Nephron progenitor cell (in vitro differentiated cells): Measurements from ENCODE around the gene SLC38A10.

Experiments used
- DNase-seq: peaks from one replicate; pipeline ENCODE4 v3.0.0; 2021
- H3K27ac Mint-ChIP-seq: 2 replicates; pipeline ENCODE4 v1.8.0; 2021; ENCODE audit warnings: mild to moderate bottlenecking, moderate library complexity, mixed read lengths
- H3K27me3 Mint-ChIP-seq: 2 replicates; pipeline ENCODE4 v1.8.0; 2021; ENCODE audit warnings: mild to moderate bottlenecking, low read depth, mixed read lengths; ENCODE audit not compliant: poor library complexity
- H3K36me3 Mint-ChIP-seq: 2 replicates; pipeline ENCODE4 v1.8.0; 2021; ENCODE audit warnings: low read depth, mixed read lengths
- H3K4me1 Mint-ChIP-seq: 2 replicates; pipeline ENCODE4 v1.8.0; 2021; ENCODE audit warnings: mixed read lengths
- H3K4me3 Mint-ChIP-seq: 2 replicates; pipeline ENCODE4 v1.8.0; 2021; ENCODE audit warnings: mild to moderate bottlenecking, moderate library complexity, mixed read lengths
- H3K9me3 Mint-ChIP-seq: 2 replicates; pipeline ENCODE4 v1.8.0; 2021; ENCODE audit warnings: mild to moderate bottlenecking, moderate library complexity, mixed read lengths
- CTCF ChIP-seq: fragments of 200-600 bp; sonication (generic); IDR thresholded peaks from 2 replicates; pipeline ENCODE4 v1.5.0; 2021; ENCODE audit warnings: antibody characterized with exemption

Gene SLC38A10

GRCh38 chr17:81251709-81252301 is 43.3 kb downstream of the SLC38A10 start:
- peaks cover 8% of the 10 kb centered on the region for H3K27me3 Mint-ChIP-seq
- H3K36me3 Mint-ChIP-seq = peaks cover 4% of the 10 kb centered on the region
- TF ChIP-seq CTCF = no peak
- H3K9me3 Mint-ChIP-seq = no peaks in the 10 kb centered on the region
- DNase-seq = no peak
- H3K27ac Mint-ChIP-seq = no peak overlapping the region
- H3K4me3 Mint-ChIP-seq = no peak overlapping the region
- peaks cover 63% of the 10 kb centered on the region for H3K4me1 Mint-ChIP-seq

GRCh38 chr17:81251094-81251708 is 43.9 kb downstream of the SLC38A10 start:
- Mint-ChIP-seq H3K27ac (no peak overlapping the region), H3K4me1 (peaks cover 60% of the 10 kb centered on the region), H3K27me3 (peaks cover 8% of the 10 kb centered on the region), H3K36me3 (peaks cover 4% of the 10 kb centered on the region), H3K4me3 (no peak overlapping the region), H3K9me3 (no peaks in the 10 kb centered on the region)
- no peak for TF ChIP-seq CTCF
- no peak for DNase-seq

- Mint-ChIP-seq H3K4me3 (no peak overlapping the region), H3K27me3 (peaks cover 8% of the 10 kb centered on the region), H3K4me1 (peaks cover 54% of the 10 kb centered on the region), H3K27ac (no peak overlapping the region), H3K36me3 (peaks cover 4% of the 10 kb centered on the region), H3K9me3 (no peaks in the 10 kb centered on the region)
- TF ChIP-seq CTCF = no peak
- DNase-seq = no peak
These were observed 44.6 kb downstream of the SLC38A10 start for GRCh38 chr17:81250286-81251093.

GRCh38 chr17:81249223-81250040 is 45.7 kb downstream of the SLC38A10 start:
- peaks cover 8% of the 10 kb centered on the region for H3K27me3 Mint-ChIP-seq
- H3K36me3 Mint-ChIP-seq = peaks cover 4% of the 10 kb centered on the region
- H3K4me1 Mint-ChIP-seq = peaks cover 54% of the 10 kb centered on the region

GRCh38 chr17:81248649-81249048 is 46.5 kb downstream of the SLC38A10 start:
- no peak for DNase-seq
- Mint-ChIP-seq H3K9me3 (no peaks in the 10 kb centered on the region), H3K36me3 (peaks cover 4% of the 10 kb centered on the region), H3K4me3 (no peak overlapping the region), H3K4me1 (peaks cover 50% of the 10 kb centered on the region), H3K27ac (no peak overlapping the region), H3K27me3 (peaks cover 8% of the 10 kb centered on the region)
- no peak for TF ChIP-seq CTCF

More at GRCh38 chr17:81249223-81250040, 45.7 kb downstream of the SLC38A10 start:
- no peak for DNase-seq
- no peak overlapping the region for H3K27ac Mint-ChIP-seq
- H3K9me3 Mint-ChIP-seq = no peaks in the 10 kb centered on the region
- TF ChIP-seq CTCF = no peak
- H3K4me3 Mint-ChIP-seq = no peak overlapping the region
